Peyer's patch (tissue), 4 donors: ENCODE data around the gene RNF157. TPM values are rescaled to one million over a fixed set of nuclear protein-coding genes. Genes with fewer than 3 reads are reported as not detected.

ENCODE experiments used
- DNase-seq, 3 donors: peaks; one replicate each; pipeline ENCODE4 v3.0.0-alpha.2; 2017 to 2019
- H3K27ac ChIP-seq, 4 donors: fragments of 200-600 bp; sonication (generic); one replicate each; pipeline ENCODE4 v1.5.1; 2016 to 2019
- H3K27me3 ChIP-seq, 2 donors: fragments of 200-600 bp; sonication (generic); one replicate each; pipeline ENCODE4 v1.5.1; 2019
- H3K36me3 ChIP-seq, 3 donors: fragments of 200-600 bp; sonication (generic); one replicate each; pipeline ENCODE4 v1.5.1; 2016 to 2019
- H3K4me1 ChIP-seq, 4 donors: fragments of 200-600 bp; sonication (generic); one replicate each; pipeline ENCODE4 v1.5.1; 2016 to 2019
- H3K4me3 ChIP-seq, 4 donors: fragments of 200-600 bp; sonication (generic); 1 replicate in 3 of 4; 2 replicates in 1 of 4; pipeline ENCODE4 v1.5.1; 2016 to 2019; ENCODE audit warnings: mild to moderate bottlenecking in 1 of 4
- H3K9me3 ChIP-seq, 4 donors: fragments of 200-600 bp; sonication (generic); one replicate each; pipeline ENCODE4 v1.5.1; 2016 to 2019; ENCODE audit warnings: mild to moderate bottlenecking in 1 of 4
- POLR2A ChIP-seq, 2 donors: fragments of 450-650 bp; IDR thresholded peaks; one replicate each; pipeline ENCODE4 v1.5.1; 2017; ENCODE audit warnings: antibody characterized with exemption in 2 of 2, mild to moderate bottlenecking in 2 of 2, moderate library complexity in 2 of 2
- total RNA-seq, 4 donors: library from RNA; depleted of rRNA; stranded (reverse); fragments of >200 nt; gene quantifications; one replicate each; pipeline ENCODE4 v1.1.0, GENCODE V29; 2016
- TF ChIP-seq, protein P1 (sequence below), 6 experiments: fragments of 450-650 bp in 4 of 6; fragments of 200-600 bp in 2 of 6; sonication (generic) in 1 of 6; IDR thresholded peaks; one replicate each; pipeline ENCODE4 v1.5.1; 2017 to 2019; ENCODE audit warnings: antibody characterized with exemption in 6 of 6, mild to moderate bottlenecking in 3 of 6, moderate library complexity in 1 of 6

The RNF157 gene
- total RNA-seq, 4 donors from 2014 or later, result 73.4 to 115 (median 106) TPM

DNA sequence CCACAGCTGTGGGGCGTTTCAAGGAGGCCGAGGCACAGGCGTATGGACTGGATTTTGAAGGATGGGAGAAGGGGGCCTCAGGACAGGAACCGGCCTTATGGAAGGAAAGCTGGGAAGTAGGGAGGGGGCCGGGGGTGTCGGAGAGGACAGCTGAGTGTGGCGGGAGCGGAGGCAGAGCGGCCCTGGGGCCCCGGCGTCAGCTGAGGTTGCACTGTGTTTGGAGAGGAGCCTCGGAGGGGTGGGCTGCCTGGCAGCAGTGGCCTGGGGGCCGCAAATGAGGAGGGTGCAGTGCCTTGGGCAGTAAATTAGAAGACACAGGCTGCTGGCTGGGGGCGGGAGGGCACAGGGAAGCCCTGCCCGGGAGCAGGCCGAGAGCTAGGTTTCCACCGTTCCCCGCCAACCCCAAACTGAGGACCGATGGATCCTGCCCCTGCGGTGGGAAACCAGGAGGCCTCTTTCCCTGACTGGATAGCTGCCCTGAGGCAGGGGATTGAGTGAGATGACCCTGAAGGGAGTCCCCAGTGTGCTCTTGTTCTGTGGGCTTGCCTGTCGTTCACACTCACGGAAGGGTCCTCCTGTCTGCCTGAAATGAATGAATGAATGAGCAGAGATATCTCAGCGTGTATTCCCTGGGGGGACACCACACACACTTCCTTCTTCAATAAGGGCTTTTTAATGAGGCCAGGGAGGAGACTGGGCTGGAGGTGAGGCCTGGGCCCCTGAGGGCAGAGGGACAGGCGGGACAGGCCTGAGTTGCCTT lies 117.7 kb downstream of the RNF157 start:
- TF ChIP-seq, protein P1, sequence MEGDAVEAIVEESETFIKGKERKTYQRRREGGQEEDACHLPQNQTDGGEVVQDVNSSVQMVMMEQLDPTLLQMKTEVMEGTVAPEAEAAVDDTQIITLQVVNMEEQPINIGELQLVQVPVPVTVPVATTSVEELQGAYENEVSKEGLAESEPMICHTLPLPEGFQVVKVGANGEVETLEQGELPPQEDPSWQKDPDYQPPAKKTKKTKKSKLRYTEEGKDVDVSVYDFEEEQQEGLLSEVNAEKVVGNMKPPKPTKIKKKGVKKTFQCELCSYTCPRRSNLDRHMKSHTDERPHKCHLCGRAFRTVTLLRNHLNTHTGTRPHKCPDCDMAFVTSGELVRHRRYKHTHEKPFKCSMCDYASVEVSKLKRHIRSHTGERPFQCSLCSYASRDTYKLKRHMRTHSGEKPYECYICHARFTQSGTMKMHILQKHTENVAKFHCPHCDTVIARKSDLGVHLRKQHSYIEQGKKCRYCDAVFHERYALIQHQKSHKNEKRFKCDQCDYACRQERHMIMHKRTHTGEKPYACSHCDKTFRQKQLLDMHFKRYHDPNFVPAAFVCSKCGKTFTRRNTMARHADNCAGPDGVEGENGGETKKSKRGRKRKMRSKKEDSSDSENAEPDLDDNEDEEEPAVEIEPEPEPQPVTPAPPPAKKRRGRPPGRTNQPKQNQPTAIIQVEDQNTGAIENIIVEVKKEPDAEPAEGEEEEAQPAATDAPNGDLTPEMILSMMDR (IDR thresholded peaks at IDR 0.05), result no peak
- TF ChIP-seq POLR2A (IDR thresholded peaks at IDR 0.05), result no peak
- Histone ChIP-seq H3K27ac (peak overlapping the region in 1 of 4 donors; percentile 74), H3K4me3 (no peak overlapping the region), H3K9me3 (no peaks in the 10 kb centered on the region), H3K36me3 (no peaks in the 10 kb centered on the region), H3K27me3 (no peaks in the 10 kb centered on the region), H3K4me1 (peaks cover 0 to 10% (median 3%) of the 10 kb centered on the region in 4 donors)
- no peak for DNase-seq

DNA sequence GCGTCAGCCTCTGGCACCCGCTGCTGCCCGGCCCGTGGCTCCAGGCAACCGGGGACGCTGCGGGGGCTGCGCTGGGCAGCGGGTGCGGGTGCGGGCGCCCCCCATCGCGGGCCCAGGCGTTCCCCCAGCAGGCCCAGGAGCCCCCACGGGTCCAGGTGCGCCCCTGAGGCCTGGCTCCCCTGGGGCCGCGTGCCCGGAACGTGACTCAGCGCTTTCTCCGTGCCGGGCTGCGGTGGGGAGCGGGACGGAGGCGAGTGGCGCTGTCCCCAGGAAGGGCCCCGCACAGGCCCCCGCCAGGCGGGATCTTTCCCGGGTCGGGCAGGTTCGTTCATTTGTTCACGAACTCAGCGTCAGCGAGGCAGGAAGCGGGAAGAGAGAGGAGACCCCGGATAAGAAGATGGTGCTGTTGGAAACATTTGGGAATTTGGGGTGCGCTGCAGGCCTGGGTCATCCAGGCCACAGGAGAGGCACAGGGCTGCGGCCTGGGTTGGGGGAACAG lies 118.3 kb downstream of the RNF157 start:
- peak in 2 of 3 donors; percentile 29 to 48 for DNase-seq
- peaks cover 0 to 10% (median 3%) of the 10 kb centered on the region in 4 donors for H3K4me1 ChIP-seq
- H3K27me3 ChIP-seq, result no peaks in the 10 kb centered on the region
- H3K27ac ChIP-seq, result peak overlapping the region in 1 of 4 donors; percentile 74
- no peaks in the 10 kb centered on the region for H3K9me3 ChIP-seq
- no peaks in the 10 kb centered on the region for H3K36me3 ChIP-seq
- H3K4me3 ChIP-seq, result peak overlapping the region; percentile 28 to 49 (median 40)
- TF ChIP-seq, protein P1 (IDR thresholded peaks at IDR 0.05), result no peak
- no peak for TF ChIP-seq POLR2A (IDR thresholded peaks at IDR 0.05)

DNA sequence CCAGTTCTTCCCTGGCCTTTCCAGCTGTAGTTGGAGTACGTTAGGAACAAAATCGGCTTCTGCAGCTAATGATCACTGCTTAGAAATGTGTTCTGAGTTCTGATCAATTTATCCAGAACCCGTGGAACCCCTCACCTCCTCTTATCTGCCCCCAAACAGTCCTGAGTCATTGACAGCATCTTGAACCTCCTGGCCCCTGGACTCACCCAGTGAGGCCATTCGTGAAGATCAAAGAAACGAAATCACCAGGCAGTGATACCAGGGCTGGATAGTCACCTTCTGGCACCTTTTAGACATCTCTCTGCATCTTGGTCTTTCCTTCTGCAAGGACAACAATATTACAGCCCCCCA lies 119.7 kb downstream of the RNF157 start:
- Histone ChIP-seq H3K4me3 (no peak overlapping the region), H3K27ac (no peak overlapping the region), H3K27me3 (no peaks in the 10 kb centered on the region), H3K4me1 (peaks cover 0 to 10% (median 3%) of the 10 kb centered on the region in 4 donors), H3K36me3 (no peaks in the 10 kb centered on the region), H3K9me3 (no peaks in the 10 kb centered on the region)
- TF ChIP-seq POLR2A (IDR thresholded peaks at IDR 0.05), result no peak
- TF ChIP-seq, protein P1 (IDR thresholded peaks at IDR 0.05), result no peak
- DNase-seq, result no peak

DNA sequence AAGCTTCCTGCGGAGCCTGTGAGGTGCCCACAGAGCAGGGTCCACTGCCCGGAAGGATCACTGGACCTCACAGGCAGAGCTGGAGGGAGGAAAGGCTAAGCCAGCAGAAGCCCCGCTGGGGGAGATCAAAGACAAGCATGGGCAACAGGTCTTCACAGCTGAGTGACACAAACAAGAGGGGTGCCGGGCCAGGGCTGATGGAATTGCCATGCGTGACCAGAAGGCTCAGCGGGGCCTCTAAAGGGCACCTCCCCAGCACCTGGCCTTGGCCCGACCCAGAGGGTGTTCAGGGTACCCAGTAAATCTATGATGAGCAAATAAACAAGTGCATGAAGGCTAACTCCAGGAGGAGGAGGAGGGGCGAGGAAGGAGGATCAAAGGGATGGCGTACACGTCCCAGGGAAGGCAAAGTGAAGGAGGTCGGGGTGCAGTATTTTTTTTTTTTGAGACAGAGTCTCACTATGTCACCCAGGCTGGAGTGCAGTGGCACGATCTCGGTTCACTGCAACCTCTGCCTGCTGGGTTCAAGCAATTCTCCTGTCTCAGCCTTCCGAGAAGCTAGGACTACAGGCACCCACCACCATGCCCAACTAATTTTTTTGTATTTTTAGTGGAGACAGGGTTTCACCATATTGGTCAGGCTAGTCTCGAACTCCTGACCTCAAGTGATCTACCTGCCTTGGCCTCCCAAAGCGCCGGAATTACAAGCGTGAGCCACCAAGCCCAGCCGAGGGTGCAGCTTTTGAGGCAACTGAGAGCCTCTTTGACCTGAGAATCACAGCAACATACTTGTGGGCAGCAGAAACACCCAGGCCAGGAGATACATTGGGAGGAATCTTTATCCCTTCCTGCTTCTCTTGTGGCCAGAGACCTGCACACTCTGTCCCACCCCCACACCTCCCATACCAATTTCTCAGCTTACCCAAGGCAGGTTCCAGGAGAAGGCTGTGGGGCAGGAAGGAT lies 120.6 kb downstream of the RNF157 start:
- no peaks in the 10 kb centered on the region for H3K27me3 ChIP-seq
- H3K4me1 ChIP-seq, result peaks cover 0 to 10% (median 3%) of the 10 kb centered on the region in 4 donors
- H3K36me3 ChIP-seq, result no peaks in the 10 kb centered on the region
- H3K27ac ChIP-seq, result no peak overlapping the region
- H3K4me3 ChIP-seq, result no peak overlapping the region
- H3K9me3 ChIP-seq, result no peaks in the 10 kb centered on the region
- no peak for DNase-seq
- TF ChIP-seq, protein P1 (IDR thresholded peaks at IDR 0.05), result no peak
- no peak for TF ChIP-seq POLR2A (IDR thresholded peaks at IDR 0.05)

DNA sequence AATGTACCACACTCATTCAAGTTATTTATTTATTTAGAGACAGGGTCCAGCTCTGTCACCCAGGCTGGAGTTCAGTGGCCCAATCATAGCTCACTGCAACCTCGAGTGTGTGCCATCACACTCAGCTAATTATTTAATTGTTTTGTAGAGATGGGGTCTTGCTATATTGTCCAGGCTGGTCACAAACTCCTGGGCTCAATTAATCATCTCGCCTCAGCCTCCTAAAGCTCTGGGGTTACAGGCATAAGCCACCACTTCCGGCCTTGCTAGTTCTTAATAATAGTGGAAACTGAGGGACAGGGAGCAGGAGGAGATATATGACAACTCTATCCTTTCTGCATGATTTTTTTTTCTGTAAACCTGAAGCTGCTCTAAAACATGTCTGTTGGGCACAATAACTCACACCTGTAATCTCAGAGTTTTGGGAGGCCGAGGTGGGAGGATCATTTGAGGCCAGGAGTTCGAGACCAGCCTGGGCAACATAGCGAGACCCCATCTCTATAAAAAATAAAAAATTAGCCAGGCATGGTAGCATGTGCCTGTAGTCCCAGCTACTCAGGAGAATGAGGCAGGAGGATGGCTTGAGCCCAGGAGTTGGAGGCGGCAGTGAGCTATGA lies 125.0 kb downstream of the RNF157 start:
- no peak for TF ChIP-seq POLR2A (IDR thresholded peaks at IDR 0.05)
- TF ChIP-seq, protein P1 (IDR thresholded peaks at IDR 0.05), result no peak
- H3K36me3 ChIP-seq, result no peaks in the 10 kb centered on the region
- no peak overlapping the region for H3K4me3 ChIP-seq
- no peak overlapping the region for H3K27ac ChIP-seq
- no peaks in the 10 kb centered on the region for H3K4me1 ChIP-seq
- no peak for DNase-seq
- H3K27me3 ChIP-seq, result no peaks in the 10 kb centered on the region
- H3K9me3 ChIP-seq, result no peaks in the 10 kb centered on the region
